HL-60 (cell line): Measurements from ENCODE around the gene SHISAL2A.

Experiments
- DNase-seq, 2 experiments: peaks; one replicate each; pipeline ENCODE4 v3.0.0-alpha.2; 2010 to 2020; ENCODE audit warnings: low read depth in 1 of 2, low spot score in 1 of 2
- H3K27ac ChIP-seq: fragments of 250-450 bp; sonication (Bioruptor Pico); replicated peaks from 2 replicates; pipeline ENCODE4 v1.5.1; 2020; ENCODE audit warnings: mild to moderate bottlenecking, moderate library complexity
- H3K27me3 ChIP-seq: fragments of 250-450 bp; sonication (Bioruptor Pico); 2 replicates; pipeline ENCODE4 v1.5.1; 2021; ENCODE audit warnings: mild to moderate bottlenecking, moderate library complexity; ENCODE audit not compliant: insufficient read depth, poor library complexity, severe bottlenecking
- H3K4me3 ChIP-seq: replicated peaks from 2 replicates; pipeline ENCODE4 v1.5.1; 2011; ENCODE audit warnings: mild to moderate bottlenecking, control low read depth, low read length; ENCODE audit not compliant: insufficient read depth
- GABPA ChIP-seq: IDR thresholded peaks from 2 replicates; pipeline ENCODE4 v1.6.1; 2012; ENCODE audit warnings: low read depth
- POLR2AphosphoS5 ChIP-seq: IDR thresholded peaks from 2 replicates; pipeline ENCODE4 v1.6.1; 2012; ENCODE audit warnings: low read depth
- SPI1 ChIP-seq: IDR thresholded peaks from 2 replicates; pipeline ENCODE4 v1.6.1; 2012; ENCODE audit warnings: low read depth, mild to moderate bottlenecking, borderline replicate concordance
- TF ChIP-seq, protein P1 (sequence below): IDR thresholded peaks from 2 replicates; pipeline ENCODE4 v1.6.1; 2012; ENCODE audit warnings: low read depth; ENCODE audit not compliant: insufficient replicate concordance
- TF ChIP-seq, protein P2 (sequence below): IDR thresholded peaks from one replicate; pipeline ENCODE4 v1.5.1; 2011; ENCODE audit warnings: low read length, control low read depth, inconsistent platforms; ENCODE audit not compliant: insufficient read depth

Gene SHISAL2A

DNA sequence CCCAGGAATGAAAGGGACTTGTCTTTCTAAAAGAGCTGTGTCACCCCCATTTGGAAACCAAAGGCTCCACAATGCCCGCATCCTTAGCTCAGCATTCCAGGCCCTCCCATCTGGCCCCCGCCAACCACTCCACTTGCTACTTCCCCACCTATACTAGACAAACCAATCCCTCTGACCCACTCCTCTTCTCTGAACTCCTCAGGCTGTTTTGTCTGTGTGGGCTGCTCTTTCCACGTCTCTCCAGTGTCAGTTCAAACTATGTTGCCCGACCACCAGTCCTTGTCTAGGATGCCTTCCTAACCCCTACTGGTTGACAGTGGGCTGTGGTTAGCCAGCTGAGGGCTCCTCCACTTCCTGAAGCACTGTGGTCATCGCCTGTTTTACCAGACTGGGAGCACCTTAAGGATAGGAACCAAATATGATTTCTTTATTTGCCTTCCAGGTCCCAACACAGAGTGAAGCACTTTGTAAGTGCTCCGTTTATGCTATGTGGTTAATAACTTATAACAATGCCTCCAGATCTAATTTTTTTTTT lies 73.2 kb downstream of the SHISAL2A start:
- Histone ChIP-seq H3K4me3 (no peak overlapping the region), H3K27me3 (no peaks in the 10 kb centered on the region), H3K27ac (no peak overlapping the region)
- TF ChIP-seq, protein P1, sequence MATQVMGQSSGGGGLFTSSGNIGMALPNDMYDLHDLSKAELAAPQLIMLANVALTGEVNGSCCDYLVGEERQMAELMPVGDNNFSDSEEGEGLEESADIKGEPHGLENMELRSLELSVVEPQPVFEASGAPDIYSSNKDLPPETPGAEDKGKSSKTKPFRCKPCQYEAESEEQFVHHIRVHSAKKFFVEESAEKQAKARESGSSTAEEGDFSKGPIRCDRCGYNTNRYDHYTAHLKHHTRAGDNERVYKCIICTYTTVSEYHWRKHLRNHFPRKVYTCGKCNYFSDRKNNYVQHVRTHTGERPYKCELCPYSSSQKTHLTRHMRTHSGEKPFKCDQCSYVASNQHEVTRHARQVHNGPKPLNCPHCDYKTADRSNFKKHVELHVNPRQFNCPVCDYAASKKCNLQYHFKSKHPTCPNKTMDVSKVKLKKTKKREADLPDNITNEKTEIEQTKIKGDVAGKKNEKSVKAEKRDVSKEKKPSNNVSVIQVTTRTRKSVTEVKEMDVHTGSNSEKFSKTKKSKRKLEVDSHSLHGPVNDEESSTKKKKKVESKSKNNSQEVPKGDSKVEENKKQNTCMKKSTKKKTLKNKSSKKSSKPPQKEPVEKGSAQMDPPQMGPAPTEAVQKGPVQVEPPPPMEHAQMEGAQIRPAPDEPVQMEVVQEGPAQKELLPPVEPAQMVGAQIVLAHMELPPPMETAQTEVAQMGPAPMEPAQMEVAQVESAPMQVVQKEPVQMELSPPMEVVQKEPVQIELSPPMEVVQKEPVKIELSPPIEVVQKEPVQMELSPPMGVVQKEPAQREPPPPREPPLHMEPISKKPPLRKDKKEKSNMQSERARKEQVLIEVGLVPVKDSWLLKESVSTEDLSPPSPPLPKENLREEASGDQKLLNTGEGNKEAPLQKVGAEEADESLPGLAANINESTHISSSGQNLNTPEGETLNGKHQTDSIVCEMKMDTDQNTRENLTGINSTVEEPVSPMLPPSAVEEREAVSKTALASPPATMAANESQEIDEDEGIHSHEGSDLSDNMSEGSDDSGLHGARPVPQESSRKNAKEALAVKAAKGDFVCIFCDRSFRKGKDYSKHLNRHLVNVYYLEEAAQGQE, result no peak
- no peak for TF ChIP-seq SPI1
- TF ChIP-seq, protein P2, sequence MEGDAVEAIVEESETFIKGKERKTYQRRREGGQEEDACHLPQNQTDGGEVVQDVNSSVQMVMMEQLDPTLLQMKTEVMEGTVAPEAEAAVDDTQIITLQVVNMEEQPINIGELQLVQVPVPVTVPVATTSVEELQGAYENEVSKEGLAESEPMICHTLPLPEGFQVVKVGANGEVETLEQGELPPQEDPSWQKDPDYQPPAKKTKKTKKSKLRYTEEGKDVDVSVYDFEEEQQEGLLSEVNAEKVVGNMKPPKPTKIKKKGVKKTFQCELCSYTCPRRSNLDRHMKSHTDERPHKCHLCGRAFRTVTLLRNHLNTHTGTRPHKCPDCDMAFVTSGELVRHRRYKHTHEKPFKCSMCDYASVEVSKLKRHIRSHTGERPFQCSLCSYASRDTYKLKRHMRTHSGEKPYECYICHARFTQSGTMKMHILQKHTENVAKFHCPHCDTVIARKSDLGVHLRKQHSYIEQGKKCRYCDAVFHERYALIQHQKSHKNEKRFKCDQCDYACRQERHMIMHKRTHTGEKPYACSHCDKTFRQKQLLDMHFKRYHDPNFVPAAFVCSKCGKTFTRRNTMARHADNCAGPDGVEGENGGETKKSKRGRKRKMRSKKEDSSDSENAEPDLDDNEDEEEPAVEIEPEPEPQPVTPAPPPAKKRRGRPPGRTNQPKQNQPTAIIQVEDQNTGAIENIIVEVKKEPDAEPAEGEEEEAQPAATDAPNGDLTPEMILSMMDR, result no peak
- TF ChIP-seq GABPA, result no peak
- TF ChIP-seq POLR2AphosphoS5, result no peak
- peak in 1 of 2 experiments; percentile 14 for DNase-seq
